ENCODE results near the gene WDFY2.

Gene WDFY2

DNA sequence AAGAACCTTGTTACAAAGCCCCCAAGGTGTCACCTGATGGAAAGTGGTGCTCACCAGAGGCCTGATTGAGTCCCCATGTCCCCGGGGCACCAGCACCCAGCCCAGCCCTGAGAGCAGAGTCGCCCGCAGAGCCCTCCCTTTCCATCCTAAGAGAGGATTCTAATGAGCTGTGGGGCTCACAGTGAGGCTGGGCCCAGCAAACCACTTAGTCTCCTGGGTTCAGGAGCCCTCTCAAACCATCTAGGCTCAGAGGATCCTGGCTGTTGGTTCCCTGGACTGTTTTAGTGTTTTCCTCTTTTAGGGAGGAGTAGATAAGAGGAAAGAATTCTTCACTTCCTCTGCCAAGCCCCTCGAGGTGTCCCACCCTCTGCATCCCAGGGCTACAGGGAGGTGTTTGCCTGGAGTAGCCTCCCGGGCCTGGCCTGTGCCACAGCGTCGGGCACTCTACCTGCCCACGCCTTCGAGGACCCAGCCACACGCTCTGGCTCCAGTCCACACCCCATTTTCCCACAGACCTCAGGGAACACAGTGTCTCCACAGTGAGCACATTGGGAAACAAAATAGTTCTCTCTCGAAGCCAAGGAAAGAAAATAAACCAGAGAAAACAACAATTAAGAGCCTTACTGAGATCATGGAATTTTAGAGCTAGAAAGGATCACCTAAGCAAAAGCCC lies 185.3 kb downstream of the WDFY2 start:
- H3K4me1 Mint-ChIP-seq (ENCODE audit: low read depth) = peaks cover 23% of the 10 kb centered on the region
- H3K9me3 Mint-ChIP-seq = no peaks in the 10 kb centered on the region
- H3K4me3 Mint-ChIP-seq = no peak overlapping the region
- no peaks in the 10 kb centered on the region for H3K27me3 Mint-ChIP-seq
- no peak for DNase-seq
- peaks cover 16% of the 10 kb centered on the region for H3K36me3 Mint-ChIP-seq (ENCODE audit: low read depth)
- H3K27ac Mint-ChIP-seq = peak overlapping the region; percentile 4

DNA sequence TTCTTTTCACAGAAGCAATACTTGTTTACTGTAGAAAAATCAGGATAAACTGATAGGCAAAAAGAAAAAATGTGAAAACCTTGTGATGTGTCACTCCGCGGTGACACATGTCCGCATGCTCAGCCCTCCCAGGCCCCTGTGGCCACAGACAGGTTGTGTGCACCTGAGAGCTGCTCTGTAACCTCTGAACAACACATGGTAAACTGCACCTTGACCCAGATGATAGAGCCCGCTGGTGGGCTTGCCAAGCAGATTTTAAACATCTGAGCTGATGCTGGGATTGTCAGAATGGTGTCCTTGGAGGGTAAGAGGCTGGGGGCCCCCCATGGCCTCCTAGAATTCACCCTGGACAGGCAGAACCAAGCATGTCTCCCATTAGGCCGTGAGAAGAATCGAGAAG lies 185.9 kb downstream of the WDFY2 start:
- peaks cover 17% of the 10 kb centered on the region for H3K4me1 Mint-ChIP-seq (ENCODE audit: low read depth)
- H3K27ac Mint-ChIP-seq = no peak overlapping the region

DNA sequence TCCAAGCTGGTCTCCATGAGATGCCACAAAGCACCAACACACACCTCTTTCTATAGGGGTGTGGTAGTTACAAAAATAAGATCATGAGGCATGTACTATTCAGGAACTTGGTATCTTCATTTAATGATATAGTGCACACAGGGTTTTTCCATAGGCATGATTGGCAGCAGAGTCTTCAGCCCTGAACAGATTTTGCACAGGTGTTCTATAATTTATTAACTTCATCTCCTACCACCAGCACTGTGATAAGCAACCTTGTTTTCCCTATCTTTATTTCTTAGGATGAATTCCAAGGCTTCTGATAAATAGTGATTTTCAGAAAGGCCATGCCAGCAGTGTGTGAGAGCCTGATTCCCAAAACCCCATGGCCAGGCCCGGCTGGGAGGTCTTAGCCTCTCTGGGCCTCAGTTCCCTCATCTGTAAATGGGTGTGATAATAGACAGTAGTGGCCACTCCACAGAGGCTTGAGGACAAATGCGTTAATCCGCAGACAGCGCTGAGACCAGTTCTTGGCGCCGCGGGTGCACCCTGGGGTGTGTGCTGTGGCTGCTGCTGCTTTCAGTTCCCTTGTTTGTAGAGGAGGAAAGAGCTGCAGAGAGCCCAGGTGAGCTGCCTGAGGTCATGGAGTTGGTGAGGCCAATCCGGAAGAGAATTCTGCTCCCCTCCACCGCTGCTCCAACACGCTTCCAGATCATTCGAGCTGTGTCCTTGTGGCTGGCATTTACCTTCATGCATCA lies 186.6 kb downstream of the WDFY2 start:
- Mint-ChIP-seq H3K36me3 (ENCODE audit: low read depth) (peaks cover 16% of the 10 kb centered on the region), H3K4me3 (no peak overlapping the region), H3K27ac (peak overlapping the region; percentile 22), H3K9me3 (no peaks in the 10 kb centered on the region), H3K27me3 (no peaks in the 10 kb centered on the region), H3K4me1 (ENCODE audit: low read depth) (peaks cover 11% of the 10 kb centered on the region)
- DNase-seq = no peak

More for the DNA sequence above, 185.9 kb downstream of the WDFY2 start:
- peaks cover 16% of the 10 kb centered on the region for H3K36me3 Mint-ChIP-seq (ENCODE audit: low read depth)
- H3K4me3 Mint-ChIP-seq = no peak overlapping the region
- no peaks in the 10 kb centered on the region for H3K27me3 Mint-ChIP-seq
- H3K9me3 Mint-ChIP-seq = no peaks in the 10 kb centered on the region
- no peak for DNase-seq

DNA sequence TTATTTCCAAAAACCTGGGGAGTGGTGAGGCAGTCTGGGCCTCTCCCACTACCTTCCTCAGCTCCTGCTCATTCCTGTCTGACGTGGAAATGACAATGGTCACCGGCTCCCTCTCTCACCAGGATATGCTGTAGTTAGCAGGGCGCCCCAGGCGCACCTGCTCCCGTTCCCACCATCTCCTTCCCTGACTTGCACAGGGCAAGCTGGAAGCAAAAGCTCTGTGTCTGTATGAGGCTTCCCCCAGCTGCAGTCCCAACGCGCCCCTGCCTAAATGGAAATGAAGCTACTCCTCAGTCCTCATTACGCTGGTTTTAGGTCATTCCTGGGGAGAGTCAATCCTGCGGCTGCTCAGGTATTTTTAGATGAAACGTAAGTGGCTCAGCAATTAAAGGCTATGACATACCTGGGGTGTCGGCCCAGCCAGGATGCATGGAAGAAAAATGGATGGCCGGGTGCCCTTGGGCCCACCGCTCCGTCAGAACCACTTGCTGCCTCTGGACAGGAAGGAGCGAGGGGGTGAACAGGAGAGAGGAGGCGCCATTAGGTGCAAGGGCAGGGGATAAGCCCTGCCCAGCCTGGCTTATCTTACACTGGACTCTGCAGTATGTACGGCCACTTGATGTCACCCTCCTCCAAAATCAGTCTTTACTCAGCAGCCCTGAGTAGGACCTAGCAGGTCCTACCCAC lies 187.3 kb downstream of the WDFY2 start:
- peaks cover 15% of the 10 kb centered on the region for H3K36me3 Mint-ChIP-seq (ENCODE audit: low read depth)
- peak overlapping the region; percentile 20 for H3K27ac Mint-ChIP-seq
- DNase-seq = no peak
- H3K4me1 Mint-ChIP-seq (ENCODE audit: low read depth) = peaks cover 4% of the 10 kb centered on the region
- H3K27me3 Mint-ChIP-seq = no peaks in the 10 kb centered on the region
- no peak overlapping the region for H3K4me3 Mint-ChIP-seq
- no peaks in the 10 kb centered on the region for H3K9me3 Mint-ChIP-seq

DNA sequence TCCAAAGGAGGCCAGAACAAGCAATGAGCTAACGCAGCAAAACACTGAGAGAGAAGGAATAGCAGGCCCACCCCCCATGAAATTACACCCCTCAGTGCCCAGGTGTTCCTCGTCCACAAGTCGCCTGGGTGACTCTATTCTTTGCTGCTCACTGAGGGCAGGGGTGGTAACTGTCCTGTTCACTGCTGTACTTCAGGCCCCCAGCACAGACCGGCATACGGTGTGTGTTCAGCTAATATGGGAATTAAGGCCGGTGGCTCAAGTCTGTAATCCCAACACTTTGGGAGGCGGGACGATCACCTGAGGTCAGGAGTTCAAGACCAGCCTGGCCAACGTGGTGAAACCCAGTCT lies 187.8 kb downstream of the WDFY2 start:
- Mint-ChIP-seq H3K27me3 (no peaks in the 10 kb centered on the region), H3K27ac (peak overlapping the region; percentile 47), H3K4me1 (ENCODE audit: low read depth) (no peaks in the 10 kb centered on the region), H3K9me3 (no peaks in the 10 kb centered on the region), H3K36me3 (ENCODE audit: low read depth) (peaks cover 11% of the 10 kb centered on the region), H3K4me3 (no peak overlapping the region)
- no peak for DNase-seq

DNA sequence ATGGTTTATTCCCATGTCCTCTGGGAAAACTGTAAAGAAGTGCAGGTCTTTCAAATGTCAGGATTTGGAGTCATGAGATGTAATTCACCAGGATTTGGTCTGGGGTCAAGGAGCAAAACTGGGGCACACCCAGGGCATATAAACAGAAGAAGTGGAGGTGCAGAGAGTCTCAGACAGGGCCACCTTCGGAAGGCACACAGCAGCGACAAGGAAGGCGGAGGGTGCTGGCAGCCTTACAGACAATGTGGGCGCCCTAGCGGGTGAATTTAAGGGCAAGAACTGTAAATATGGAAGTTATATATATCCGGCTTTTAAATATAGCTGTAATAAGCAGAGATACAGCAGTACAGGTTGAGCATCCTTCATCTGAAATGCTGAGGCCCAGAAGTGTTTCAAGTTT lies 188.5 kb downstream of the WDFY2 start:
- Mint-ChIP-seq H3K27me3 (no peaks in the 10 kb centered on the region), H3K9me3 (no peaks in the 10 kb centered on the region), H3K4me1 (ENCODE audit: low read depth) (no peaks in the 10 kb centered on the region), H3K36me3 (ENCODE audit: low read depth) (peaks cover 9% of the 10 kb centered on the region), H3K4me3 (no peak overlapping the region), H3K27ac (no peak overlapping the region)
- no peak for DNase-seq

DNA sequence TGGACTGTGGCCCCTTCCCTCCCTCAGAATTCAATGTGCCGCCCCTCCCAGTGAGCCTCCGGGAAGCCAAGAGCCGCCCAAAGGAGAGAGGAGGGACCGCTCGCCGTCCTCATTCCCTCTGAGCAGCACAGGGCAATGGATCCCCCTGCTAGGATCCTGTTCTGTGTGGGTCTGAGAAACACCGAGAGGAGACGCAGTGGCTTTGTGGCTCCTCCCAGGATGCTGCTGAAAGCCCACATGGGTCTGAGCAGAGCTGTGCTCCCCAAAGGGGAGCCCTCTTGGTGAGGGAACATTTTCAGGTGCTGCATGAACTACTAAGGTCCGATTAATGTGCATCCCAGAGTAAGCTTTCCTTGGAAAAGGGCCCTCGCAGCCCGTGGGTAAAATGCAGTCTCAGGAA lies 189.3 kb downstream of the WDFY2 start:
- no peaks in the 10 kb centered on the region for H3K9me3 Mint-ChIP-seq
- H3K27ac Mint-ChIP-seq = no peak overlapping the region
- no peaks in the 10 kb centered on the region for H3K27me3 Mint-ChIP-seq
- H3K4me3 Mint-ChIP-seq = no peak overlapping the region
- peaks cover 5% of the 10 kb centered on the region for H3K36me3 Mint-ChIP-seq (ENCODE audit: low read depth)
- no peak for DNase-seq
- no peaks in the 10 kb centered on the region for H3K4me1 Mint-ChIP-seq (ENCODE audit: low read depth)

DNA sequence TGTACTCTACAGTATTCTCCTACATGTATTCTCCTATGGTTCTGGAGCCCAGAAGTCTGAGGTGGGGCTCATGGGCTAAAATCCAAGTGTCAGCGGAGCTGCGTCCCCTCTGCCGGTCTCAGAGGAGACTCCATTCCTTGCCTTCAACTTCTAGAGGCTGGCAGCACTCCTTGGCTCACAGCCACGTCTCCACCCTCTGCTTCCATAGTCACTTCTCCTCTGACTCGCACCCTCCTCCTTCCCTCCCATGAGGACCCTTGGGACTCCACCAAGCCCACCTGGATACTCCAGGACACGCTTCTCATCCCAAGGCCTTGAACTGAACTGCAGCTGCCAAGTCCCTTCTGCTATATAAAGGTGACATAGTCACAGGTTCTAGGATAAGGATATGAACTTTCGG lies 191.9 kb downstream of the WDFY2 start:
- Mint-ChIP-seq H3K36me3 (ENCODE audit: low read depth) (peaks cover 5% of the 10 kb centered on the region), H3K9me3 (no peaks in the 10 kb centered on the region), H3K4me3 (no peak overlapping the region), H3K4me1 (ENCODE audit: low read depth) (no peaks in the 10 kb centered on the region), H3K27ac (no peak overlapping the region), H3K27me3 (no peaks in the 10 kb centered on the region)
- DNase-seq = no peak

DNA sequence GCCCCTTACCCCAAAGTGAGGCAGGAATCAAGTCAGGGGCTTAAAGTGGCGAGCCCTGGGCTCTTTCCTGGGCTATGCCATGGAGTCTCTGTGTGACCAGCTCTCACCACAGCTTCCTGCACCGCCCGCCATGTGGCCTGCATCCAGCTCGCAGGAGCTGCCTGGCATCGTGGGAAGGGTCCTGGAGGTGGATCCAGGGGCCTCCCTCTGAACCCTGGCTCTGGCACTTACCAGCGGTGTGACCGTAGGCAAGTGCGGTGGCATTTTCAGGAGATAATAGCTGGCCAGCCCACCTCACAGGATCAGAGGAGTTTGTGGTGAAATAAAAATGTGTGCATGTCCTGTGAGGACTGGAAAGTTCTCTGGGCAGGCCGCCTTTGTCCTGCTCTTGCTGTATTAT lies 193.7 kb downstream of the WDFY2 start:
- no peak for DNase-seq
- Mint-ChIP-seq H3K9me3 (no peaks in the 10 kb centered on the region), H3K4me3 (no peak overlapping the region), H3K27me3 (no peaks in the 10 kb centered on the region), H3K27ac (no peak overlapping the region), H3K36me3 (ENCODE audit: low read depth) (no peaks in the 10 kb centered on the region), H3K4me1 (ENCODE audit: low read depth) (no peaks in the 10 kb centered on the region)

DNA sequence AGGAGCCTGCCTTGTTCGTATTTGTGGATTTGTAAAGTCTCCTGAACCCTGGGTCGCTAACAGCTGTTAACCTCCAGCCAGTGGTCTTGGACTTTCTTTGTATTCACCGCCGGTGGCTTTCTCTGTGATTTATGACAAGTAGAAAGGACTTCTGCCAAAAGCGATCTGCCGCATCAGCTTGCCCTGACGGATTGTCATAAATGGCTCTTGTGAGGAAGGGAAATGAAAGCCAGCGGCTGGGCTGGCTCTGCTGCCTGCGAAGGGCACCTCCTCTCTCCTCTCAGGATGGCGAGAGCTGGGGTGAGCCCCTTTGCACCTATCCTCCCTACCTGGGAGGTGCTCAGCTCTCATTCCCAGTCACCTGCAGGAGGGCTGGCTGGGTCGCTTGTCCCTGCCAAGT lies 194.1 kb downstream of the WDFY2 start:
- no peaks in the 10 kb centered on the region for H3K27me3 Mint-ChIP-seq
- H3K4me3 Mint-ChIP-seq = no peak overlapping the region
- H3K36me3 Mint-ChIP-seq (ENCODE audit: low read depth) = no peaks in the 10 kb centered on the region
- H3K27ac Mint-ChIP-seq = no peak overlapping the region
- H3K9me3 Mint-ChIP-seq = no peaks in the 10 kb centered on the region
- no peak for DNase-seq
- H3K4me1 Mint-ChIP-seq (ENCODE audit: low read depth) = no peaks in the 10 kb centered on the region

DNA sequence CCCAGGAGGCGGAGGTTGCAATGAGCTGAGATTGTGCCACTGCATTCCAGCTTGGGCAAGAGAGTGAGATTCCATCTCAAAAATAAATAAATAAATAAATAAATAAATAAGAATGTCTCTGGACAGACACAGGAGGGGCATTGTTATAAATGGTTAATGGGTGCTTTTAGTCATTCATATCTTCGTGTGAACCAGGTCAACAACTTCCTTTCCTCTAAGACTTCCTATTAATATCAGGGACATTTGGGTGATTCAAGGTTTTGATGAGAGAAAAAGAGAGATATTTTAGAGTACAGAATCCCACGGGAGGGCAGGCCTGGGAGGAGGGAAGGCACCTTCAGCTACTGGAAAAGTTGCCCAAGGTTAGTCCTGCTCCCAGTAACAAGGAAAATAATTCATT lies 195.8 kb downstream of the WDFY2 start:
- no peaks in the 10 kb centered on the region for H3K4me1 Mint-ChIP-seq (ENCODE audit: low read depth)
- no peak overlapping the region for H3K27ac Mint-ChIP-seq
- no peaks in the 10 kb centered on the region for H3K27me3 Mint-ChIP-seq
- no peak overlapping the region for H3K4me3 Mint-ChIP-seq
- H3K36me3 Mint-ChIP-seq (ENCODE audit: low read depth) = no peaks in the 10 kb centered on the region
- DNase-seq = no peak
- H3K9me3 Mint-ChIP-seq = no peaks in the 10 kb centered on the region

DNA sequence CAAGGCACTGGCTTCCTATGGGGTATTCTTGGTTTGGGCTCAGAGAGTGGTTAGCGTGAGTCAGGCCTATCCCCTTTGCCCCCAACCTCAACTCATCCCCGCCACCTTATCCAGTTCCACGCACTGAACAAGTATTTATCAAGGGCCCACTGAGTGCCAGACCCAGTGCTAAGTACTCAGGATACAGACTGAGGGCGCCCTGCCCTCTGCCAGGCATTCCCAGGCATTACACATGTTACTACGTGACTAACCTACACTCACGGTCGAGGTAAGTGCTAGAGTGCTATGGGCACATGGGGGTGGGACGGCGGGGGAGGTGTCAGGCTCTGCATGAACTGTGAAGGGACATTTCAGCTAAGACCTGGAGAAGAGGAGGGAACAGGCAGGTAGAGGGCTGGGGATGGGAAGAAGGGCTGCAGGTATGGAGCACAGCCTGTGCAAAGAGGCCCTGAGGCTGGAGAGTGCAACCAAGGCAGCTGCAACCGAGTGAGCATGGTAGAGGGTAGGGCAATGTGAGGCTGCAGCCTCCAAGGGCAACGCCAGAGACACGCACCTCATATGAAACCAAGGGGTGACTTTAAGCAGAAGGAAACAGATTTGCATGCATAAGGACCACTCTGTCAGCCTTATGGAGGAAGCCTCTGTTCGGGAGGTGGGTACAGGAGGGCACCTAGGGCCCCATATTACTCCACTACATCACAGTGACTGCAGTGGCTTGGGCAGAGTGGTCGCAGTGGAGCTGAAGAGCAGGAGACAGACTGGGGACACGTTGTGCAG lies 197.2 kb downstream of the WDFY2 start:
- Mint-ChIP-seq H3K27ac (no peak overlapping the region), H3K4me1 (ENCODE audit: low read depth) (peaks cover 6% of the 10 kb centered on the region), H3K36me3 (ENCODE audit: low read depth) (no peaks in the 10 kb centered on the region), H3K27me3 (no peaks in the 10 kb centered on the region), H3K9me3 (no peaks in the 10 kb centered on the region), H3K4me3 (no peak overlapping the region)
- no peak for DNase-seq

DNA sequence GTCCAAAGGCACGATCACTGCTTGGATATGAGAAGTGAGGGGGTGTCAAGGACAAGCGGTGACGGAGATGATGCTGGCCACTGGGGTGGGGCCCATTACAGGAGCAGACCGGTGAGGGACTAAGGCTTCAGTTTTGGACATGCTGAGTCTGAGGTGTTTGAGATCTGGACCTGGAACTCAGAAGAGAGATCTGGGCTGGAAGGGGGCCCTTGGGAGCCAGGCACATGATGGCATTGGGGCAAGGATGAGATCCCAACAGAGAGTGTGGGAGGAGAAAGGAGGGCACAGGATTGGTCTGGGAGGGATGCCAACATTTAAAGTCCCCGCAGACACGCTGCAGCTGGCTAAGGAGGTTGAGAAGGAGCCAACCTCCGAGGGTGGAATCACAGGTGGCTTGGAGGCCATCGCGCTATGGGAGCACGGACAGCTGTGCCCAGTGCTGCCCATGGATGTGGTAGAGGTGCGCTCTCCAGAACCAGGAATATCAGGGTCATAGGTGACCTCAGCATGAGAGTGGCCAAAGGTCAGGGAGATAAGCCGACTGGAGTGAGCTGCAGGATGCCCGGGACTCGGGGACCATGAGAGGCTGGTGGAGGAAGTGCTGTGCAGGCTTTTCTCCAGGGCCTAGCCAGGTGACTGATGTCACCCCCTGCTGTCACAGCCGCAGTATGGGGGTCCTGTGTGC lies 197.9 kb downstream of the WDFY2 start:
- Mint-ChIP-seq H3K27me3 (no peaks in the 10 kb centered on the region), H3K27ac (no peak overlapping the region), H3K4me1 (ENCODE audit: low read depth) (peaks cover 6% of the 10 kb centered on the region), H3K36me3 (ENCODE audit: low read depth) (no peaks in the 10 kb centered on the region), H3K4me3 (no peak overlapping the region), H3K9me3 (no peaks in the 10 kb centered on the region)
- DNase-seq = no peak

DNA sequence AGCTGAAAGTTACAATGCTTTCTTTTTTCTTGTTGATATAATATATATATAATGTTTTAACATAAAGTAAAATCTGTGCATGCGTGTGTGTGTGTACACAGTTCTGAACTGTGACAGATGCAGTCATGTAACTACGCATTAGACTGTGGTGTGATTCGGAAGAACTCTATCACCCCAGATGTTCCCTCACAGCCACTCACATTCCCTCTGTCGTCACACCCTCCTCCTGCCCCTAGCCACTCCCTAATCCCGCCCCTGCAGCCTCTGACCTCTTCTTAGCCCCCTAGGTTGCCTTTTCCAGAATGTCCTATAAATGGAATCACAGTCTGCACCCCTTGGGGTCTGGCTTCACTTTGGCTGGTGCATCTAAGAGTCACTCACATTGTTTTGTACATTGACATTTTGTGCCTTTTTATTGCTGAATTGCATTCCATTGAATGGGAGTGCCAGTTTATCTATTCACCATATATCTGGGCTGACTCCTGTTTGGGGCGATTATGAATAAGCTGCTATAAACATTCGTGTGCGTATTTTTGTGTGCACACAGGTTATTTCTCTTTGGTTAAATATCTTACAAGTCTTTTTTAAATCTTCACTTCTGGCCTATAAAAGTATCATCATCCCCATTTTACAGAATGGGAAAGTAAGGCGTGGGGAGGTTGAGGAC lies 199.3 kb downstream of the WDFY2 start:
- H3K4me3 Mint-ChIP-seq = no peak overlapping the region
- H3K9me3 Mint-ChIP-seq = no peaks in the 10 kb centered on the region
- no peaks in the 10 kb centered on the region for H3K36me3 Mint-ChIP-seq (ENCODE audit: low read depth)
- no peak overlapping the region for H3K27ac Mint-ChIP-seq
- peaks cover 6% of the 10 kb centered on the region for H3K4me1 Mint-ChIP-seq (ENCODE audit: low read depth)
- no peaks in the 10 kb centered on the region for H3K27me3 Mint-ChIP-seq
- no peak for DNase-seq

Data from activated T-cell treated with anti-CD3 and anti-CD28 coated beads, Interleukin-2, amount 50 U/mL, for 24 hours (primary cell).